Activated CD4-positive, alpha-beta T cell treated with anti-CD3 and anti-CD28 coated beads, Interleukin-10, Interleukin-2, amounts not matched to agents 100 ng/mL and 50 ng/mL, durations not matched to agents 16 hours and 8 hours (primary cell): ENCODE measurements around the gene ICAM5.
"Not testable (repeated sequence)": the region's sequence is repeated elsewhere in the genome, so short reads cannot be mapped to it uniquely, and the experiment has no call there.

Experiments used
- DNase-seq: peaks from one replicate; pipeline ENCODE4 v3.0.0-alpha.2; 2020

ICAM5 gene

DNA sequence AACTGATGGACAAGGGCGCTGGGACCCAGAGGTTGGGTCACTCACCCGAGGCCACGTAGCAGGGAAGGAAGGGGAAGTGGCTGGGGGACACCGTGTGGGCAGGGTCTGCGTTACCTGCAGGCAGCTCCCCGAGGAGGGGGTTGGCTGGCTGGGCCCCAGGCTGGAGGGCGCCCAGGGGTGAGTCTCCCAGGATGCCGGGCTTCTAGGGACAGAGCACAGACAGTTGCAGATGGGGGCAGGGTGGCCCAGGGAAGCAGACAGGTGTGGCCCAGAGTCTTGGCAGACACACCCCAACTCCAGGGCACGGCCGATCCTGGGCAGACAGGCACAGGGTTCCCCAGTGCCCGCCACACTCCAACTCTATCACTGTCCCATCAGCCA, 31.7 kb downstream of the ICAM5 start:
- no peak for DNase-seq

DNA sequence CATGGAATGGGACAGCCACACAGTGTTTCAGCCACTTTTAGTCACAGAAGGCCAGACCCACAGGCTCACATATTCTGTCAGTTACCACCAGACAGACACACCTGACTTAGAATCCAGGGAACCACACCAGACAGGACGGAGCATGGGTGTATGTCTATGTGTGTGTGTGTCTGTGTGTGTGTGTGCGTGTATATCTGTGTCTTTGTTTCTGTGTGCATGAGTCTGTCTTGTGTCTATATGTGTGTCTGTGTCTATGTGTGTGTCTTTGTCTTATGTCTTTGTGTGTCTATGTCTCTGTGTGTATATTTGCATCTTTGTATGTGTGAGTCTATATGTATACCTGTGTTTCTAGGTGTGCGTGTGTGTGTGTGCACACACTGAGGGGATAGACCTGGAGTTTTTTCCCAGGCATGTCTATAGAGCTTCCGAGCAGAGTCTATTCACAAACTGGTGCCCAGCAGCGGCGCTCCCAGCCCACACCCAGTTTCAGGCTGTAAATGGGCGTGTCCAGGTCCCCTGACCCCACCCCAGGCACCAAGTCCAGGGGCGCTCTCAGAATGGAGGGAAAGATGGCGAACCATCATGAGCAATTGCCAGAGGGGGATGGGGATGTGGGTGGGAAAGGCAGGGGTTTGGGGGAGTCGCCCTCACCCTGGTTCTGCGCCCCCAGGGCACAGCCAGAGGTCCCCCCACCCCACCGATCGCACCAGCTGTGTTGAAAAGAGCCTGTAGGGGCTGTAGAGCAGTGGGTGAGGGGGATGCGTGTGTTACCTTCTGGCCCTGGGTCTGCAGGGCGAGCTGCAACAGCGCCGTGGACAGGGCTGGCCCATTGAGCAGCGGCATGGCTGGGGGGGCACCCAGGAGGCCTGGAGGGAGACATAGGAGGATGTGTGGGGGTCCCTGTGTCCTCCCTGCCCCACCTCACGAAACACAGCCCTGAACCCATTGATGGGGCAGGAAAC, 32.4 kb downstream of the ICAM5 start:
- DNase-seq: no peak

DNA sequence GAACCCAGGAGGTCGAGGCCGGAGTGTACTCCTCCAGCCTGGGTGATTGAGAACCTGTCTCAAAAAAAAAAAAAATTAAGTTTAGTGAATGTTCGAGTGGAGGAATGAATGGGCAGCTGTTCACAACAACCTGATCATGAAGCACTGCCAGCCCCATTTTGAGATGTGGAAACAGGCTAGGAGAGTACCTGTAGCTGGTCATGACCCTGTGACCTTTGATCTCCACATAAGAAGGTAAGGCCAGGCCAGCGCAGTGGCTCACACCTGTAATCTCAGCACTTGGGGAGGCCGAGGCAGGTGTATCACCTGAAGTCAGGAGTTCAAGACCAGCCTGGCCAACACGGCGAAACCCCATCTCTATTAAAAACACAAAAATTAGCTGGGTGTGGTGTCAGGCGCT, 36.0 kb downstream of the ICAM5 start:
- no peak for DNase-seq

DNA sequence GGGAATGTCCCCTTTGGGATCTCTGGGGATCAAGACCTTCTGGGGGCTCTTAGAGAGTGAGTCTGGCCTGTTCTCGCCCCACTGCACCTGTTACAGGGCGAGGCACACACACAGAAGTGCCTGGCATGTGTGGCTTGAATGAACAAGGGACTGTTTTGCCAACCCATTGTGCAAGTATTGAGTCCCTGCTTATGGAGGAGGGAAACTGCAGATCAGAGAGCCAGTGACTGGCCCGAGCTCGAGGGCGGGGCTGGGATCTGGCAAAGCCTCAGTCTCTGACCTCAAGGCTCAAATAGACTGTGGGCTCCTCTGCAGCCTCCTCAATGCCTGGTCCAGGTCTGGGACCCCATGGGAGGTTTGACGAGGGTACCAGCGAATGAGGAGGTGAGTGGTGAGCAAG, 38.0 kb downstream of the ICAM5 start:
- DNase-seq: no peak

DNA sequence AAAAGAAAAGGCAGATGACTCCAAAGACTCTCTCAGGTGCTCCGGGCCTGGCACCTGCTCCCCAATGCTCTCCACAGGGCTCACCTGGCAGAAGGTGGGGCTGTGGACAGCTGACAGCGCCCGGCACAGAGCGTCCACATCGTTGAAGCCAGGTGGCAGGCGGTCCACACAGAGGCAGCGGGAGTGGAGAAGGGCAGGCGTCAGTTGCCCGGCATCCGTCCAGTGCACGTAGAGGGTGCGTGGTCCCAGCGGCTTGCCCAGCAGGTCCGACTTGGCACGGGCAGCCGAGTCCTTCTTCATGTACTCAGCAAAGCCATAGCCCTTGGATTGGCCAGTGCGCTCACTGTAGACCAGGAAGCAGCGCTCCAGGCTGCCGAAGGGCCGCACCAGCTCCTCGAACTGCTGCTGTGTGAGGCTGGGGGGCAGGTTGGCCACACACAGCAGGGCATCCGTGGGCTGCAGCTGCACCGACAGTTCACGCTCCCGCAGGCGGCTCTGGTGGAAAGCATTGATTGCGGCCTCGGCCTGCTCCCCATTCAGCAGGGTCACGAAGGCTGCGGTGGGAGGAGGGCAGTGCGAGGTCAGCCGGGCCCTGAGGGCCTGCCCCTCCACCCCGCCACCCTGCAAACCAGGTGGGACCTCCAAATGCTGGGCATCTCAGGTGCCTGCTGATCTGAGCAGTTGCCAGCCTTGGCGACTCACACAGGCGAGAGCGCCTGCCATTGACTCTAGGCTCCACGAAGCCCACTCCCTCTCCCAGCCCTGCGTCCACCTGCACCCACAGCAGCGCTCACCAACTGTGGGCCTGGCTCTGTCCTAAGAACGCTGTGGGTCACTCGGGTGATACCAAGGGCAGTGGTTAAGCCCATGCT, 39.0 kb downstream of the ICAM5 start:
- no peak for DNase-seq

DNA sequence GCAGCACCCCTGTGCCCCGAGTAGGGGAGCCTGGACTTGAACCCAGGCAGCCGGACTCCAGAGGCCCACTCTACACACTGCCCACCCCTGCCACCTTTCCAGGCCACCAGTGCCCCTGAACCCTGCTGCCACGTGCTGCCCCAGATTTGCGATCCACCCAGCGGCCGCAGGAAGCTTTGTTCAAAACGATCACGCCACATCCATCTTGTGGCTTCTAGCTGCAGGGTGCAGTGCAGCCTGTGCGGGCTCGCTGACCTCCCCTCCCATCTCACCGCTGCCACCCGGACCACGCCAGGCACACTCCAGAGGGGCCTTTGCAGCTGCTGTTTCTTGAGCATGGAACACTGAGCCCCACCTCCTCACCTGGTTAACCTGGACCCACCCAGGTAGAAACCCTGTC, 39.8 kb downstream of the ICAM5 start:
- DNase-seq: no peak

DNA sequence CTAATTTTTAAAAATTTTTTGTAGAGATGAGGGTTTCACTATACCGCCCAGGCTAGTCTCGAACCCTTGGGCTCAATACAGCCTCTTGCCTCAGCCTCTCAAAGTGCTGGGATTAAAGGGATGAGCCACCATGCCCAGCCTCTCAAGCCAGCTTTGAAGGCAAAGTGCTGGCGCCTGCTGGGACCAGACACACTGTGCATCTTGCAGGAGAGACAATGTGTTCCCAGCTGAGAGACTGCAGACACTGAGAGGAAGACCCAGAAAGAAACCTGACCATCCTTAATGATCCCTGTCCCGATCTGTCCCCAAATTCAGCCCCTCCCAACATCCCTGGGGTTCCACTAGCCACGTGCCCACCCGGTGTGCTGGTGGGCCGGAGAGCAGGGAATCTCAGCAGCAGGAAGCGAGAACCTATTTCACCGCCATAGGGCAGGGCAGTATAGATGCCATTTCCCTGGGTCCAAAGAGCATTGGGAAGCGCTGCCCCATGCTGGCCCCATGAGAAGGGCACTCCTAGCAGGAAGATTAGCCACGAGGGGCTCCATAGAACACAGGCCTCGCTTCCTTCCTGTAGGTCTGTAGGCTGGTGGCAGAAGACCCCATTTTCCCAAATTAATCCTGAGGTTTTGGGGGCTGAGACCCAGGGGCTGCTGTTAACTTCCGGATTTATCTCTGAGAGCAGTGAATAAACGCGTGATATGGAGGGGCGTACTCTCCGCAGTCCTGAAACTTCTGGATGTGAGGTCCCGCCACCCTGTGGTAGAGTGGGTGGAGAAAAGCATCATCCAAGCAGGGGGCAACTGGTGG, 42.6 kb downstream of the ICAM5 start:
- no peak for DNase-seq

DNA sequence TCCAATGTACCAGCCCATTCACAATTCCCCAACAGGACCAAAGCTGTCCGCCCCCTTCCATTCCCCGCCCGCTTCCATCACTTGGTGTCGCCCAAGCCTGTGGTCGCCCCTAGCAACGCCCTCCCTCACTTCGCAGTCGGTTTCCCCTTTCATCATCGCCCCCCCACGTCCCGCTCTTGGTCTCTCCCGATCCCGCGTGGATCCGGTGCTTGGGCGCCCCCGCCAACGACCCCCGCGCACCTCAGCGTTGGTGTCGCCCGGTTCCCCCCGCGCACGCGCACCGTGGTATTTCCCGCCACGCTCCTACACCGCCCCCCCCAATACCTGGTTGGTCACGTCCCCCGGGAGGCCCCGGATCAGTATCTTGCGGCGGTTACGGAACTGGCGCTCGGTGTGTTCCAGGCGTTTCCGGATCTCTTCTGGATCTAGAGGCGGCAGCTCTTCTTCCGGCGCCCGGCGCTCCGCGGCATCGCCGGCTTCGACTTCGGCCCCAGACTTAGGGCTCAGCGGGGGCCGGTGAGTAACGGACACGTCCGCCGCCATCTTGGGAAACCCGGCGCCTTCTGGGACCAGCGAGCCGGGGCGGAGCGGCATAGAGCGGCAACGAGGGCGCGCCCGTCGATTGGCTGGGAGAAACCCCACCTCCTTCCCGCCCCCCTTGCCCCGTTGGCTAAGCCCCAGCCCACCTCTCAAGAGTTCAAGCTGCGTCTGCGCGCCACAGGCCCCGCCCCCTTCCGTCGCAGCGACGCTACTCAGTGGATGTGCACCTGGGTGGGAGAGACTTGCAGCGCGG, 43.4 kb downstream of the ICAM5 start, which contains the start of gene RAVER1:
TSS of gene RAVER1 (minus strand) at position 565 of the 793 bp plus-strand sequence. CDS start at position 543, 22 bp downstream.
- DNase-seq: peak; percentile 99

DNA sequence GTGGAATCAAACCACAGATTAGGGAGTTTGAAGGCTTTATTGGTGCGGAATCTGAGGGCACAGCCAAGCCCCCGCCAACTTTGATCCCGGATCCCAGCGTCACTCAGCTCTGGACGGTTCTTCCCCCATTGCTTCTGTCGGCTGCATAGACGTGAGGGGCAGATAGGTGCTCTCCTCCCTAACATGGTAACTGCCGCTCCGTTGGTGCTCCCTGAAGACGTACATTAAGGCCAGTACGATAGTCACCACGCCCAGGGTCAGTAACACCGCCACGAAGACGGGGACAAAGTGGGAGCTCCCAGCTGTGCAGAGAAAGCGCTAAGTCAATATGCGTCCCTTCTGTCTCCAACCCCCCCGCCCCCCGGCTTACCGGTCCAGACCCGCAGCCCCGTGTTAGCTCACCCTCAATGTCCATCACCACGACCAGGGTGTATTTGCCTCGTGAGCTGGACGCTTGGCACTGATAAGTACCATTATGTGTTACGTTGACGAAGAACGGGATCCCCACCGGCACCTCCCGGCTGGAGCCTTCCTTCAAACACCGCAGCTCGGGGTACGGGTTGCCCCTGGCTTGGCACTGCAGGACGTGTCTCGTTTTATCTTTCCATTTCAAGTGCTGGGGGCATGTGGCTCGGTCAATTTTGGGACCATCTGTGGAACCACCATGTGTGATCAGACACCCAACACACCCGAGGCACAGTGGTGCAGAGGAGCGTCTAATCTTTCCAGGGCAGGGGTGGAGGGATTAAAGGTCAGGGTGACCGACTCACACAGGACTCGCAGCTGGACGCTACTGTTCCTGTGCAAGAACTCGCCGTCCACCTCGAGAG, 44.2 kb downstream of the ICAM5 start:
- no peak for DNase-seq

DNA sequence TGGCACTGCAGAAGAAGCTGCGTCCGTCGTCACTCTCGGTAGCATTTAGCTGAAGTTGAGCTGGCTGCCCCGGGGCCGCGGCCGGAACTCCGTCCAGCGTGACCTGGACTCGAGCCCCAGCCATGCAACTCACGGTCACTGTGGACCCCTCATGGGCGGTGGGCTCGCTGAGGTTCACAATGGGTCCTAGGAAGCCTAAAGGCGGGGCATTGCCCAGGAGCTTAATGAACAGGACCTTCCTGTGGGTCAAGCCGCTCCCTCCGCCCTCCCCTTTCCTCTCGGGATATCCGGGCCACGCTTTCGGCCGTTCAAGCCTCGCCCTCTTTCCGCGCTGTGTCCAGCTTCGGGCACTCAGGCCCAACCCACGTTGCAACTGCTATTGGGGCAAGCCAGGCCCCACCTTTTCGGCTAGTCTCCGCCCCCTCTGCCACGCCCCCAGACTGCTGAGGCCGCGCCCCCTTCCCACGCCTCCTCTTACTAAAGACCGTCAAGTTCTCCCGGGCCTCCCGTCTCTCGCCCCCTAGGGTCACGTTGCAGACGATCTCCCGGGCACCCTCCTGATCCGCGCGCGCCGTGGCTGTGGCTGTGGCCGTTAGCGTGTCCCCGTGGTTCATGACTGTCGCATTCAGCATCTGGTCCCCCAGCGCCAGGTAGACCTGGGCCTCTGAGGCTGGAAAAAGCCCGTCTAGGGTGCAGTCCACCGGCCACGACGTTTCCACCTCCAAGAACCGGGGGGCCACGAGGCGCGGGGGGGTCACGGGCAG, 45.0 kb downstream of the ICAM5 start:
- DNase-seq: peak; percentile 51

DNA sequence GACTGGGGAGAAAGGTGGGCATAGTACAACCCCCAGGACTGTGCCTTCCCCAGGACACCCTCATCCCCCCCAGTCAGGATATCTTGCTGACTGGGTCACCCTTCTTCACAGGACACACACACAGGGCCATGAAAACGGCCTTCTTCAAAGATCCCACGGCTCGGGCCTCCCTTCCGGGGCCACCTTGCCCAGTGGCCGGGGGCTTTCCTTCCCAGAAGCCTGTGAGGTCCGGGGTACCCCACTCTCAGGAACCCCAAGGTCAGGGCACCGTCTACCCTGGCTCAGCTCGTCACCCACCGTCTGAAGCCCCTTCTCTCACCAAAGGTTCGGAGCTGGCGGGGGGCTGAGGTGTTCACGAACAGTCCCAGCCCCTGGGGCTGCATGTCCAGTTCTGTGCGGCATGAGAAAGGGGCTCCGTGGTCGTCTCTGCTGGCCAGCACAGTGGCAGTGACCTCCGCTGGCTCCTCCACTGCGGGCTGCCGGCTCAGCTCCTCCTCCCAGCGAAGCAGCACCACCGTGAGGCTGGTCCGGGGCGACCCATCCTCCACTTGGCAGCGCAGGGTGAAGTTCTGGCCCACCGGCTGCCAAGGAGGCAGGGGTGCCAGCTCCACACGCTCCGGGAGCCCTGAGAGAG, 45.7 kb downstream of the ICAM5 start:
- no peak for DNase-seq

DNA sequence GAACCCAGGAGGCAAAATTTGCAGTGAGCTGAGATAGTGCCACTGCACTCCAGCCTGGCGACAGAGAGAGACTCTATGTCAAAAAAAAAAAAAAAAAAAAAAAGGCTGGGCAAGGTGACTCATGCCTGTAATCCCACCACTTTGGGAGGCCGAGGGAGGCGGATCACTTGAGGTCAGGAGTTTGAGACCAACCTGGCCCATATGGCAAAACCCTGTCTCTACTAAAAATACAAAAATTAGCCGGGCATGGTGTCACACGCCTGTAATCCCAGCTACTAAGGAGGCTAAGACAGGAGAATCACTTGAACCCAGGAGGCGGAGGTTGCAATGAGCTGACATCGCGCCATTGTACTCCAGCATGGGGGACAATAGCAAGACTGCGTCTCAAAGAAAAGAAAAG, 47.0 kb downstream of the ICAM5 start:
- DNase-seq: not testable (repeated sequence)

DNA sequence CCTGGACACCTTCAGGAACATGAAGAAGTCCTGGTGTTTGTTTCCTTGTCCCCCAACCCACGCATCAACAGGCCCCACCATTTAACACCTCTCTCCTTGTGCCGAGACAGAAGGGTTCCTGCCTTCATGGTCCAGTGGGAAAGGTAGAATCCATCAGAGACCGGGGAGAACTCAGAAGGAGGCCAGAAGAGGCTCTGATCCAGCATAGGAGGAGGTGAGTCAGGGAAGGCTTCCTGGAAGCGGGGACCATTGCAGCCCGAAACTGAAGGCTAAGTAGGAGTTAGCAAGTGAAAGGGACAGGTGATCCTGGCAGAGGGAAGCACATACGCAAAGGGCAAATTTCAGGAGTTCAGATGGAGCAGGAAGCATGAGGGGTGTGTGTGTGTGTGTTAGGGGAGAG, 49.2 kb downstream of the ICAM5 start:
- no peak for DNase-seq

DNA sequence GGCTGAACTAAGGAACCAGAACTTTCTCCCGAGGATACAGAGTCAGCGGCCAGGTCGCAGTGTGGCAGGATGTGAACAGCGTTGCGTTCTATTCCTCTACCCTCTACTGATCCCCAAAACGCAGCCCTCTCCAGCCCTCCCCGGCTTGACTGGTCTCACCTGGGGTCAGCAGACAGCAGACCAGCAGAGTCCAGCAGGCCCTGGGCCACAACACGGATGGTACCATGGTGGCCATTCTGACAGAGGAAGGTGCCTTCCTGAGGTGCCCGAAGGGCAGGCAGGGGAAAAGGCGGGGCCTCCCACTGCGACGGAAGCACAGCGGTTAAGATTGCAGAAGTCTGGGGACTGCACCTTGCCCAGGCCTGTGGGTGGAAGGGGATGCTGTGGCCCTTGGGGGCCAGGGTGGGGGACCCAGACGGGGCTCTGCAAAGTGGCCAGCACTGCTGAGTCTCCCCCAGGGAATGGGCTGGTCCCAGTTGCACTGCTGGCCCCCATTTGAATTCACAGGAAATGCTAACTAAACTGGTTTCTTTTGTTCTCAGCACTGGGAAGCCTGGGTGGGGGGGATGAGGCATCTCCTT, 49.7 kb downstream of the ICAM5 start, which contains the start of gene ICAM3:
TSS of gene ICAM3 (minus strand) at position 245 of the 581 bp plus-strand sequence. CDS start at position 235, 10 bp downstream.
- DNase-seq: peak; percentile 84

DNA sequence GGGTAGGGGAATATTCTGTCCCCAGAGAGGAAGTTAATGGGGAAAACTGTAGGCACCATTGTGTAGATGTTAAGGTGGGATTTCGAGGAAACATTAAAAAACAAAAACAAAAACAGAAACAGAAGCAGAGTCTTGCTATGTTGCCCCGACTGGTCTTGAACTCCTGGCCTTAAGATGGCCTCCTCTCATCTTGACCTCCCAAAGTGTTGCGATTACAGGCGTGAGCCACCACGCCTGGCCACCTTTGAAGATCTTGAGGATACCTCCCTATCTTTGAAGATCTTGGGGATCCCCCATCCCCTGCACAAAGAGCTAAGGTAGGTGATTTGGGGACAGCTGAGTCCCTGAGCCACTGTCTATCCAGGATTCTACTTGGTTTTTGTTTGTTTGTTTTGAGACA, 50.2 kb downstream of the ICAM5 start:
- no peak for DNase-seq

DNA sequence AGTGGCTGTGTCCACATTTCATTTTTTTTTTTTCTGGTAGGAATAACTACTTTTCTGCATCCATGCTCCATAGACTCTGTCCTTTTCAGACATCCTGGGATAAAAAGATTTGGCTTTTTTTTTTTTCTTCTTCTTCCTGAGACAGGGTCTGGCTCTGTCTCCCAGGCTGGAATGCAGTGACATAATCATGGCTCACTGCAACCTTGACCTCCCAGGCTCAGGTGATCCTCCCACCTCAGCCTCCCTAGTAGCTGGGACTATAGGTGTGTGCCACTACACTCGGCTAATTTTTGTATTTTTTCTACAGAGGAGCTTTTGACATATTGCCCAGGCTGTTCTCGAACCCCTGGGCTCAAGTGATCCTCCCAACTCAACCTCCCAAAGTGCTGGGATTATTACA, 53.7 kb downstream of the ICAM5 start:
- no peak for DNase-seq

DNA sequence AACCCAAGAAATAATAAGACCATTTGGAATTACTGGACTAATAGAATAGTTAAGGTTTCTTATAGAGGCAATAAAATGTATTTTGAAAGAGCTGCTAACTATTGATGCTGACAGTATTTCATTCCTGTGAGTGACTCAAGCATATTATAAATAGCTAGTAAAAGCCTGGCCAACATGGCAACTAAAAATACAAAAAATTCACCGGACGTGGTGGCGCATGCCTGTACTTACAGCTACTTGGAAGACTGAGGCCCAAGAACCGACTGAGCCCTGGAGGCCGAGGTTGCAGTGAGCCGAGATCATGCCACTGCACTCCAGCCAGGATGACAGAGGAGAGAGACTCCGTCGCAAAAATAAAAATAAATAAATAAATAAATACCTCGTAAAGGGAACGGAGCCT, 55.0 kb downstream of the ICAM5 start:
- no peak for DNase-seq
